Astrocyte of the spinal cord (primary cell): Measurements from ENCODE around the gene ABR.

Source experiments
- DNase-seq: peaks from one replicate; pipeline ENCODE4 v3.0.0; 2011; ENCODE audit warnings: low read depth, low spot score
- H3K4me3 ChIP-seq: 2 replicates; pipeline ENCODE4 v1.5.1; 2011; ENCODE audit warnings: low read depth, mild to moderate bottlenecking, low read length, moderate library complexity
- CTCF ChIP-seq: IDR thresholded peaks from 2 replicates; pipeline ENCODE4 v1.5.1; 2012; ENCODE audit warnings: low read depth, mild to moderate bottlenecking, low read length, inconsistent platforms
- in situ Hi-C: cut with HindIII; loops from 2 replicates; pipeline ENCODE4 v1.10.0; 2017; ENCODE audit warnings: low sequenced_read_pairs

The ABR gene

DNA sequence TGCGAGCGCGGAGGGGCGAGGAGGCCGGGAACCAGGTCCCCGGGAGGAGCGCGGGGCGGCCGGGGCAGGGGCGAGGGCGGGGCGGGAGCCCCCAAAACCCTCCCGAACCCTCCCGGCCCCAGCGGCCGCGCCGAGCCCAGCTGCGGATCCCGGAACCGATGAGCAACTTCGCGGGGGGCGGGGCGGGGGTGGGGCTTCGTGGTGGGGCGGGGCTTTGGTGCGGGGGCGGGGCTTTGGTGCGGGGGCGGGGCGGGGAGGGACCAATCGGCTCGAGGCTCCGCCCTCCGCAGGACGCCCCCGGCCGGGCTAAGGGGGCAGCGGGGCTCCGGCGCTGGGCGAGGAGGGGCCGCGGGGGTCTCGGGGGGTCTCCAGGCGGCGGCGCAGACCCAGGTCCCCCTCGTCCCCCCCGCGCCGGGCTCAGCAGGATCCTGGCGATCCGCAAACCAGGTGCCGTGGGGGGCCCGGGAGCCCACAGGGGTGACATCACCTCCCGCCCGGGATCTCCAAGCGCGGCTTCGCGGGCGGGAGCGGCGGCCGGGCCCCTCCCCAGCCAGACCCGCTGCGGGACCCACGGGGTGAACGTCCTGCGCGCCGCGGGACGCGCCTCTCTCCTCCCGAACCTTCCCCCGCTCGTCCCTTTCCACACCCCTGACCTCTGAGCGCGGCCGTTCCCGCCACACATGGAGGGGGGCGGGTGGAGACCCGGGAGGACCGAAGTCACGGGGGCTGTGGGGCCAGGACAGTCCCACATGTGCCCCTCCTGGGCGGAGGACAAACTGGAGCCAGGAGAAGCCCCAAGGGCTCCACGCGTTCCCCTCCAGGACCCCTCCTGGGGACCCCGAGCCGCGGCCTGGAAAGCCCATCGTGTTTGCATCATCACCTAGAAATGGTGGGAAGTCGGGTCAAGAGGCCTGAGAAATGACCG, at the start of gene ABR:
TSS of gene ABR (minus strand) at position 164 of the 925 bp plus-strand sequence. CDS start 254 bp downstream, outside the sequence.
- peak within 1 kb of the TSS; percentile 69 for H3K4me3 ChIP-seq
- in situ Hi-C loops, result no loop called here
- DNase-seq, result no peak
- no peak for TF ChIP-seq CTCF

DNA sequence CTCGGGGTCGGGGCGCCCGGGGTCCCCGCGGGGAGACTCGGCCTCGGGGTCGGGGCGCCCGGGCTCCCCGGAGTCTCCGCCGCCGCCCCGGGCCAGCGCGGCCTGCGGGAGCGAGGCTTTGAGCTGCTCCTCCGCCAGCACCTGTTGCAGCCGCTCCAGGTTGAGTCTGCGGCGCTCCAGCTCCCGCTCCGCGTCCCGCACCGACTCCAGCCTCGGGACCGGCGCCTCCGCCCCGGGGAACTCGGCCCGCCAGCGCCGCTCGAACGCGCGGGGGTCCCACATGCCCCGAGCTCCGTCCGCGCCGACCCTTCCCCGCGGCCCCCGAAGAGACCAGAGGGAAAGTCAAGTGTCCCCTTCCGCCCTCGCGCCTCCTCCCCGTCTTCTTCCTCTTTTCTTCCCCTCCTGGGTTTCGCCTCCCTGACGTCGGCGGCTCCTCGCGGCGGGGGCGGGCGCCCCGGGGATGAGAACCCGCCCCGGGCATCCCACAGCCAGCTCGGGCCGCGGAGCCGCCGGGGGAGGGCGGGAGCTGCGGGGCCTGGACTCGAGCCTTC, 49.6 kb upstream of the ABR start:
- no peak for DNase-seq
- in situ Hi-C loops, result no loop called here
- no peak overlapping the region for H3K4me3 ChIP-seq
- TF ChIP-seq CTCF, result no peak

GRCh38 chr17:1228781-1229348, 49.1 kb upstream of the ABR start:
- no peak for TF ChIP-seq CTCF
- in situ Hi-C loops, result no loop called here
- H3K4me3 ChIP-seq, result no peak overlapping the region
- DNase-seq, result no peak

- no peak for DNase-seq
- TF ChIP-seq CTCF, result no peak
- H3K4me3 ChIP-seq, result no peak overlapping the region
- in situ Hi-C loops, result no loop called here
Observed at GRCh38 chr17:1227917-1228780, 48.4 kb upstream of the ABR start.

- in situ Hi-C loops, result no loop called here
- TF ChIP-seq CTCF, result no peak
- no peak for DNase-seq
- no peak overlapping the region for H3K4me3 ChIP-seq
Observed at GRCh38 chr17:1227365-1227764, 47.6 kb upstream of the ABR start.

- in situ Hi-C loops, result no loop called here
- no peak overlapping the region for H3K4me3 ChIP-seq
- DNase-seq, result no peak
- TF ChIP-seq CTCF, result no peak
Observed at GRCh38 chr17:1226308-1226707, 46.5 kb upstream of the ABR start.
